SK-N-MC (cell line): ENCODE data around the gene AKT1S1.

Source experiments
- EZH2 ChIP-seq: fragments of 200-600 bp; sonication (generic); IDR thresholded peaks from one replicate; pipeline ENCODE4 v1.6.1; 2017; ENCODE audit warnings: antibody characterized with exemption
- FOXP2 ChIP-seq: optimal IDR thresholded peaks from 2 replicates; pipeline ENCODE3; 2011; ENCODE audit warnings: mild to moderate bottlenecking, moderate library complexity; ENCODE audit not compliant: insufficient read depth; ENCODE audit errors: extremely low read length, control extremely low read depth
- POLR2AphosphoS5 ChIP-seq: IDR thresholded peaks from 2 replicates; pipeline ENCODE4 v1.6.1; 2012; ENCODE audit warnings: mild to moderate bottlenecking, low read depth, low read length, borderline replicate concordance

- TF ChIP-seq POLR2AphosphoS5 (no peak), EZH2 (no peak), FOXP2 (no peak)
These were observed 2.5 kb downstream of the AKT1S1 start for GRCh38 chr19:49874503-49875157.
